AG04450 (cell line): ENCODE data around the gene PODN. TPM values are rescaled to one million over a fixed set of nuclear protein-coding genes. Genes with fewer than 3 reads are reported as not detected.

Source experiments
- CTCF ChIA-PET: fragments of 300-600, 350-600 bp; formaldehyde crosslinking; extraction: SDS; loops from one replicate; lab custom pipeline; 2022; ENCODE audit warnings: antibody characterized with exemption, inconsistent platforms; lab: Charles Lee
- POLR2A ChIA-PET: fragments of 350-600 bp; formaldehyde crosslinking; extraction: SDS; loops from one replicate; lab custom pipeline; 2021; ENCODE audit warnings: antibody characterized with exemption, inconsistent platforms; lab: Yijun Ruan, JAX
- DNase-seq: peaks from one replicate; pipeline ENCODE4 v3.0.0-alpha.2; 2011; ENCODE audit warnings: low read depth, low spot score
- H3K27ac ChIP-seq: one replicate; pipeline ENCODE4 v1.5.1; 2012; ENCODE audit warnings: low read depth, low read length, control low read depth
- H3K27me3 ChIP-seq: one replicate; pipeline ENCODE4 v1.6.0; 2012; ENCODE audit warnings: low read length; ENCODE audit not compliant: control insufficient read depth, insufficient read depth
- H3K4me3 ChIP-seq: 2 replicates; pipeline ENCODE4 v1.5.1; 2011; ENCODE audit warnings: mild to moderate bottlenecking, low read depth, low read length, control low read depth
- H3K9me3 ChIP-seq: 2 replicates; pipeline ENCODE4 v1.5.1; 2012; ENCODE audit warnings: low read length; ENCODE audit not compliant: control insufficient read depth, insufficient read depth
- polyA plus RNA-seq: library from polyadenylated mRNA; depleted of rRNA; stranded (reverse); fragments of >200 nt; gene quantifications from 2 replicates; pipeline ENCODE4 v1.2.3, GENCODE V29; 2011
- TF ChIP-seq, protein P1 (sequence below): IDR thresholded peaks from 2 replicates; pipeline ENCODE4 v1.5.1; 2011; ENCODE audit warnings: low read depth, low read length, control low read depth, inconsistent platforms

Gene PODN
- polyA plus RNA-seq, 1 experiment = 11.8 TPM

DNA sequence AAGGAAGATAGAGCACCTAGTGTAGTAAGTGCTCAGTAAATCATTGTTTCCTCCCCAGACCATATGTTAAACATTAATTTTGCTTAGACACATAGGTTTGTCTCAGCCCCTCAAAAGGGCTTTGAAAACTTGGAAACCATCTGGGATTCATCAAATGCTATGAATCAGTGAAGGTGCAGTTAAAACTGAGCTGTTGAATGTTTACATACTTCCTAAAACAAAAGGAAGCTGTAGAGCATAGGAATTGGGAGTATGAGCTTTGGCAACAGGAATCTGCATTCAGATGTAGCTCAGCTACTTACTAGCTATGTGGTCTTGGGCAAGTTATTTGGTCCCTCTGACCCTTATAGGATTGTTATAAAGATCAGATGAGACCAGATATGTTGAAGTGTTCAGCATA lies 18.7 kb upstream of the PODN start:
- H3K27ac ChIP-seq = peak overlapping the region; percentile 77
- peak; percentile 87 for DNase-seq
- H3K4me3 ChIP-seq = no peak overlapping the region
- TF ChIP-seq, protein P1, sequence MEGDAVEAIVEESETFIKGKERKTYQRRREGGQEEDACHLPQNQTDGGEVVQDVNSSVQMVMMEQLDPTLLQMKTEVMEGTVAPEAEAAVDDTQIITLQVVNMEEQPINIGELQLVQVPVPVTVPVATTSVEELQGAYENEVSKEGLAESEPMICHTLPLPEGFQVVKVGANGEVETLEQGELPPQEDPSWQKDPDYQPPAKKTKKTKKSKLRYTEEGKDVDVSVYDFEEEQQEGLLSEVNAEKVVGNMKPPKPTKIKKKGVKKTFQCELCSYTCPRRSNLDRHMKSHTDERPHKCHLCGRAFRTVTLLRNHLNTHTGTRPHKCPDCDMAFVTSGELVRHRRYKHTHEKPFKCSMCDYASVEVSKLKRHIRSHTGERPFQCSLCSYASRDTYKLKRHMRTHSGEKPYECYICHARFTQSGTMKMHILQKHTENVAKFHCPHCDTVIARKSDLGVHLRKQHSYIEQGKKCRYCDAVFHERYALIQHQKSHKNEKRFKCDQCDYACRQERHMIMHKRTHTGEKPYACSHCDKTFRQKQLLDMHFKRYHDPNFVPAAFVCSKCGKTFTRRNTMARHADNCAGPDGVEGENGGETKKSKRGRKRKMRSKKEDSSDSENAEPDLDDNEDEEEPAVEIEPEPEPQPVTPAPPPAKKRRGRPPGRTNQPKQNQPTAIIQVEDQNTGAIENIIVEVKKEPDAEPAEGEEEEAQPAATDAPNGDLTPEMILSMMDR = no peak
- H3K9me3 ChIP-seq = no peaks in the 10 kb centered on the region
- ChIA-PET POLR2A (interaction anchor here (0.6 to 1.2 kb wide), 9 partner anchors 10 to 116 kb away, joined by 3 to 5 read pairs (median 3); partner anchors contain the start of genes PODN and SCP2), CTCF (no interaction called here)
- no peaks in the 10 kb centered on the region for H3K27me3 ChIP-seq

DNA sequence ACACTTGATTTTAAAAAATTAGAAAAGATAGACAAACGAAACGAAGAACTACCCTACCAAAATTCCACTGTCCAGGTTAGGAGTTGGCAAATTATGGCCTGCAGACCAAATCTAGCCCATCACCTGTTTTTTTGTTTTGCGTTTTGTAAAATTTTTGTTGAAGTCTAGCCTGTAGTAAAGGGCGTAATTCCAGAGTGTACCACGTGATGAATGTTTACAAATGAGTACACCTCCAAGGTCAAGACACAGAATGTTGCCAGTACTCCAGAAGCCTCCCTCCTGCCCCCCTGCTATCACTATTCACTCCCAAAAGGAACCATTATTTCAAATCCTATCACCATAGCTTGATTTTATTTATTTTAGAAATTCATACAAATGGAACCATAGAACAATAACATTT lies 17.1 kb upstream of the PODN start:
- ChIA-PET POLR2A (no interaction called here), CTCF (no interaction called here)
- Histone ChIP-seq H3K27ac (no peak overlapping the region), H3K9me3 (no peaks in the 10 kb centered on the region), H3K27me3 (no peaks in the 10 kb centered on the region), H3K4me3 (no peak overlapping the region)
- TF ChIP-seq, protein P1 = no peak
- DNase-seq = no peak

DNA sequence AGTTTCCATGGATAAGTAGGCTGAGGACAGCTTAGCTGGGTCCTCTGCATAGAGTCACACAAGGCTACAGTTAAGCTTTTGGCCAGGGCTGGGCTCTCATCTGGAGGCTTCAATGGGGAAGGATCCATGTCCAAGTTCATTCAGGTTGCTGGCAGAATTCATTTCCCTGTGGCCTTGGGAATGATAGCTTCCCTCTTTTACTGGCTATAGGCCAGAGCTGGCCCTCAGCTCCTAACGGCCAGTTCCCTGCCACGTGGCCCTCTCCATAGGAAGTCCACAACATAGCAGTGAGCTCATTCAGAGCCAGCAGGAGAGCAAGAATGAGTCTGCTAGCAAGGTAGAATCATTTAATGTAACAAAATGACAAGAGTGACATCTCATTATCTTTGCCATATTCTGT lies 15.1 kb upstream of the PODN start:
- peak overlapping the region; percentile 4 for H3K27ac ChIP-seq
- TF ChIP-seq, protein P1 = no peak
- no peak for DNase-seq
- no peaks in the 10 kb centered on the region for H3K27me3 ChIP-seq
- POLR2A ChIA-PET = no interaction called here
- no peak overlapping the region for H3K4me3 ChIP-seq
- CTCF ChIA-PET = interaction anchor here (2.5 kb wide), 1 partner anchor 10 kb away, joined by 7 read pairs; no protein-coding TSS in a partner anchor
- no peaks in the 10 kb centered on the region for H3K9me3 ChIP-seq

DNA sequence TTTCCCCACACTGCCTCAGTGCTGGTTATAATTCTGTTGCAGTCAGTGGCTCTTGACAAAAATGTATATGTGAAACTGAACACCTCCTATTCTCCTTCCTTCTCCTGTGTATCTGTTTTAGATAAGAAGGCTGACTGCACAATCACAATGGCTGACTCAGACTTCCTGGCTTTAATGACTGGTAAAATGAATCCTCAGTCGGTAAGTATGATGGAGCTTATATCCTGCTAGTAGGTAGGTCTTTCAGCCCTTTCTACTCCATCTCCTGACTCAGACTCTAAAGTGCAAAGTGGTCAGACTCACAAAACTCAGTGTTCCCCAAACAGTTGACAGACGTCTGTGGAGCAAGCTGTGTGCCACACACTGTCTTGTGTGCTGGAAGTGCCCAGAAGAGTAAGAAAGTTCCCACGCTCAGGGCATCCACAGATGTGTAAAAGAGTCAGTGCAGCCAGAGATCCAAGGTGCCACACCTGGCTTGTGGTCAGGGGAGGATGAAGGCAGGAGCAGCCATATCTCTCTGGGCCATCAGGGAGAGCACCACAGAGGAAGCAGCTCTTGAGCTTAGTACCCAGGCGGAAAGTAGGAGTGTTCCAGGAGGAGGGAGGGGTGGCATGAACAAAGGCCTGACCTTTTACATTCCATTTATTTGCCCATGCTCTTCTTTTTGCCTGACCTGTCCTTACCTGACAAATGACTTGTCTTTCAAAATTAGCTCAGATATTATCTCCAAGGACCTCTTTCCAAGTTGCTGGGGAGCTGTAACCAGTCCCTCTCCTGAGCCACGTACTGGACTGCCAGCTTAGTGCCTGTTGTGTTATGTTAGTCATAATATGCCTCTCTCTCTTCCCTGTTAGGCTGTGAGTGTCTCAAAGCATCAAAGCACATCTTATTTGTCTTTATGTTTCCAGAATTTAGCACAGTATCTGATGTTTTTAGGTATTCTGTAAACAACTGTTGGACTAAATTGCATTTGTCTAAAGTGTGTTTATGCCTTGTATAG lies 14.0 kb upstream of the PODN start:
- DNase-seq = peak; percentile 52
- H3K27me3 ChIP-seq = no peaks in the 10 kb centered on the region
- peak overlapping the region; percentile 62 for H3K27ac ChIP-seq
- TF ChIP-seq, protein P1 = no peak
- no peak overlapping the region for H3K4me3 ChIP-seq
- no peaks in the 10 kb centered on the region for H3K9me3 ChIP-seq
- CTCF ChIA-PET = interaction anchor here (1.0 to 2.5 kb wide), 2 partner anchors 9 to 138 kb away, joined by 3 to 7 read pairs; no protein-coding TSS in a partner anchor
- POLR2A ChIA-PET = interaction anchor here (1.7 kb wide), 1 partner anchor 13 kb away, joined by 5 read pairs; the partner anchor contains the start of gene PODN
